ENCODE results near the gene TP53INP2.

GRCh38 chr20:34703424-34704176 is 544 bp upstream of the TP53INP2 start:
- no peak for TF ChIP-seq CTCF (IDR thresholded peaks at IDR 0.05)
- TF ChIP-seq POLR2A (IDR thresholded peaks at IDR 0.05): no peak
